Activated naive CD8-positive, alpha-beta T cell treated with anti-CD3 and anti-CD28 coated beads, Interleukin-2, amount 10 ng/mL, durations not matched to agents 7 days and 5 days (primary cell): Measurements from ENCODE around the gene CD86. TPM values are rescaled to one million over a fixed set of nuclear protein-coding genes. Genes with fewer than 3 reads are reported as not detected.

Source experiments
- ATAC-seq: fragments of 150-1000 bp; cut with Tn5 transposase; one replicate; pipeline ENCODE4 v1.10.0; 2021; ENCODE audit warnings: low read depth, moderate library complexity
- POLR2A ChIA-PET: fragments of 350-600 bp; sonication (Branson Sonifier 250); formaldehyde crosslinking; loops from one replicate; lab custom pipeline; 2021; ENCODE audit warnings: antibody characterized with exemption; lab: Charles Lee
- DNase-seq: peaks from one replicate; pipeline ENCODE4 v3.0.0; 2021
- H3K27ac Mint-ChIP-seq: one replicate; pipeline ENCODE4 v1.8.0; 2022; ENCODE audit warnings: mild to moderate bottlenecking, mixed read lengths
- H3K27me3 Mint-ChIP-seq: one replicate; pipeline ENCODE4 v1.8.0; 2022; ENCODE audit warnings: mild to moderate bottlenecking, moderate library complexity, mixed read lengths
- H3K36me3 Mint-ChIP-seq: one replicate; pipeline ENCODE4 v1.8.0; 2021; ENCODE audit warnings: mild to moderate bottlenecking, mixed read lengths
- H3K4me1 Mint-ChIP-seq: one replicate; pipeline ENCODE4 v1.8.0; 2021; ENCODE audit warnings: mixed read lengths
- H3K4me3 Mint-ChIP-seq: one replicate; pipeline ENCODE4 v1.8.0; 2022; ENCODE audit warnings: mild to moderate bottlenecking, moderate library complexity, mixed read lengths
- H3K9me3 Mint-ChIP-seq: one replicate; pipeline ENCODE4 v1.8.0; 2021; ENCODE audit warnings: mixed read lengths
- total RNA-seq, 2 experiments: library from RNA; stranded (reverse); gene quantifications; one replicate each; pipeline ENCODE4 v1.2.3, GENCODE V29; 2021

Gene CD86
- total RNA-seq, 2 experiments from 2014 or later: 0.42 to 1.0 TPM

- H3K36me3 Mint-ChIP-seq: no peaks in the 10 kb centered on the region
- POLR2A ChIA-PET: no interaction called here
- H3K4me1 Mint-ChIP-seq: peaks cover 13% of the 10 kb centered on the region
- ATAC-seq: no peak
- H3K27ac Mint-ChIP-seq: no peak overlapping the region
- peaks cover 7% of the 10 kb centered on the region for H3K27me3 Mint-ChIP-seq
- no peaks in the 10 kb centered on the region for H3K9me3 Mint-ChIP-seq
- no peak for DNase-seq
- H3K4me3 Mint-ChIP-seq: no peak overlapping the region
Measured at GRCh38 chr3:122088531-122088930, 33.4 kb downstream of the CD86 start.

DNA sequence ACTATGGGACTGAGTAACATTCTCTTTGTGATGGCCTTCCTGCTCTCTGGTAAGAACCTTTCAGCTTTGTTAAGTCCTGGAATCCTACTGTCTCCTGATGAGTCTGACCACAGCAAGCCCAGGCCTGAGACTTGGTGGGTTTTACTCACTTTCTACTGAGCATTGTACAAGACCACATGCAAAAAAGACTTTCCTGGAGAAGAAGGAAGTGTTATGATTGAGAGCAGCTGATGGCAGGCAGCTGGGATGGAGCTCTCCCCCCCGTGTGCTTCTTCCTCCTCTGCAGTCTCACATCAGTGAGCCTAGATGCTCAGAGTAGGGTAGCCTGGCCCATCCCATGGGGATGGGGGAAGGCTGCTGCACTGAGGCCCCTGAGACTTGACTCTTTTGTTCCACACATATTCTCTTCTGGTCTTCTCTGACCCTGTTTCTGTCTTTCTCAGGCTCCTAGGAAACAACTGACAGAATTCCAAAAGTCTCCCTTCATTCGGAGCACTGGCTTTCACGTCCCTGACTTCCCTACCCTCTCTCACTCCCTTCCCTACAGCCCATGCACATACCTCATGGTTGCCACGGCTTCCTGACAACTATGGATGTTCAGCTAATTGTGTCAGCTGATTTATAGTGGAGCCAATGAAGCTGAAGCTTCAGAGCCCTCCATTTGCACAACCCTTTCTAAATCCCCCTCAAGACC lies 36.6 kb downstream of the CD86 start:
- Mint-ChIP-seq H3K27ac (peak overlapping the region; percentile 71), H3K36me3 (no peaks in the 10 kb centered on the region), H3K4me1 (peaks cover 14% of the 10 kb centered on the region), H3K9me3 (no peaks in the 10 kb centered on the region), H3K4me3 (no peak overlapping the region), H3K27me3 (peaks cover 7% of the 10 kb centered on the region)
- DNase-seq: no peak
- POLR2A ChIA-PET: no interaction called here
- no peak for ATAC-seq

GRCh38 chr3:122092460-122093165 lies 37.5 kb downstream of the CD86 start:
- ATAC-seq (peak; percentile 86), DNase-seq (peak; percentile 40)
- peak overlapping the region; percentile 25 for H3K4me3 Mint-ChIP-seq
- H3K9me3 Mint-ChIP-seq: no peaks in the 10 kb centered on the region
- H3K27me3 Mint-ChIP-seq: peaks cover 4% of the 10 kb centered on the region
- H3K36me3 Mint-ChIP-seq: no peaks in the 10 kb centered on the region
- H3K27ac Mint-ChIP-seq: peak overlapping the region; percentile 71
- POLR2A ChIA-PET: no interaction called here
- H3K4me1 Mint-ChIP-seq: peaks cover 14% of the 10 kb centered on the region

DNA sequence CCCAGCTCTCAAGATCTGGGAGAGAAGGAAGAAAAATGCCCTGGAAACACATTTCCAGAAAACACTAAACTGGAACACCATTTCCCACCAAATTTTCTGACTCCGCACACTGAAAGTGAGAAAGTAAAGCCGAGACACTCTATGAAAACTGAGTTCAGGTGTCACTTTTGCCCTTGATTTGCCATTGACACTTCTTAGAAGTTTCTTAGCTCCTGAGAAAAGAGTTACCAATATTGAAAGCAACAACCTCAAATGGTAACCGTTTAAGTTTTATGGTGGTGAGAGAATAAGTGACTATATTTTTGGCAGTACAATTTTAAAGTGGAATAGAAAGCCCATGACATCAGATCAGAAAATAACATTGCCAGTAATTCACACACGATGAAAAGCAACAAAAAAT lies 39.0 kb downstream of the CD86 start:
- POLR2A ChIA-PET: no interaction called here
- H3K4me3 Mint-ChIP-seq: no peak overlapping the region
- peaks cover 14% of the 10 kb centered on the region for H3K4me1 Mint-ChIP-seq
- DNase-seq (no peak), ATAC-seq (no peak)
- H3K9me3 Mint-ChIP-seq: no peaks in the 10 kb centered on the region
- no peak overlapping the region for H3K27ac Mint-ChIP-seq
- H3K36me3 Mint-ChIP-seq: no peaks in the 10 kb centered on the region
- no peaks in the 10 kb centered on the region for H3K27me3 Mint-ChIP-seq

DNA sequence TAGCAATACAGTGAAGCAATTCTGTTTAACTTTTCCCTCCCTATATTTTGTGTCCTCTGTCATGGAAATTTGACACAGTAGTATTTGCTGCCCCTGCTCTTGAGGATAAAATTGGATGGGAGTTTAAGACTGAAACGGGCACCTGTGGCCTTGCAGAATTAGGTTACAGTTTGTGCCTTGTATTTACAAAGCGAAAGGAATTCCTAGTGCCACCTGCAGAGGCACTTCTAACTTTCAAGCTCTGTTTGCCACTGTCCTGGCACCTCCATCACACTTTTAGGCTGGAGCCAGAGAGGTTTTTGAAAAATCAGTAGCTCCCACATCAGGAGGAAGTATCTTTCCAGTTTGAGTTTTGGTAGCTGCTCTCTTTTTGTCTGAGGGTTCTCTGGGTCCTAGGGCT lies 39.5 kb downstream of the CD86 start:
- Mint-ChIP-seq H3K27me3 (no peaks in the 10 kb centered on the region), H3K4me3 (no peak overlapping the region), H3K4me1 (peaks cover 14% of the 10 kb centered on the region), H3K36me3 (no peaks in the 10 kb centered on the region), H3K27ac (no peak overlapping the region), H3K9me3 (no peaks in the 10 kb centered on the region)
- no peak for DNase-seq
- no peak for ATAC-seq
- POLR2A ChIA-PET: no interaction called here

DNA sequence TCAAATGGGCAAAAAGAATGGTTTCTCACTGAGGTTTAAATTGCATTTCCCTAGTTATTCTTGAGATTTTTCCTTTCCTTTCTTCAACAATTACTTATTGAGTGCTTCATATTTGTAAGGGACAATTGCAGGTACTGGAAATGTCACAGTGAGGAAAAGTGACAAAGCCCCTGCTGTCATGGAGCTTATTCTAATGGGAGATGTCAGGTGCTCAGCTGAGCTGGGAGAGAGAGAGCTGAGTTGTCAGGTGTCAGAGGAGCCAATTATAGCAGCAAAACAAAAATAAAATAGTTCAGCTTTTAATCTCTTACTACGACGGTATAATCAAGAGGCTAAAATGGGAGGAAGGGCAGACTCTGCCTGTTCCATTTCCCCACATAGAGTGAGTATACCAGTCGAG lies 42.0 kb downstream of the CD86 start:
- Mint-ChIP-seq H3K4me3 (no peak overlapping the region), H3K4me1 (peaks cover 18% of the 10 kb centered on the region), H3K27me3 (no peaks in the 10 kb centered on the region), H3K9me3 (no peaks in the 10 kb centered on the region), H3K27ac (no peak overlapping the region), H3K36me3 (no peaks in the 10 kb centered on the region)
- ATAC-seq: no peak
- POLR2A ChIA-PET: no interaction called here
- DNase-seq: no peak

- no peak overlapping the region for H3K27ac Mint-ChIP-seq
- DNase-seq (no peak), ATAC-seq (no peak)
- no peaks in the 10 kb centered on the region for H3K27me3 Mint-ChIP-seq
- H3K9me3 Mint-ChIP-seq: no peaks in the 10 kb centered on the region
- H3K4me1 Mint-ChIP-seq: peaks cover 16% of the 10 kb centered on the region
- no peak overlapping the region for H3K4me3 Mint-ChIP-seq
- POLR2A ChIA-PET: no interaction called here
- no peaks in the 10 kb centered on the region for H3K36me3 Mint-ChIP-seq
Measured at GRCh38 chr3:122098611-122099010, 43.4 kb downstream of the CD86 start.

GRCh38 chr3:122099255-122099654 lies 44.1 kb downstream of the CD86 start:
- Mint-ChIP-seq H3K27ac (no peak overlapping the region), H3K27me3 (no peaks in the 10 kb centered on the region), H3K9me3 (no peaks in the 10 kb centered on the region), H3K4me3 (no peak overlapping the region), H3K36me3 (no peaks in the 10 kb centered on the region), H3K4me1 (peaks cover 14% of the 10 kb centered on the region)
- DNase-seq: no peak
- ATAC-seq: no peak
- POLR2A ChIA-PET: no interaction called here

DNA sequence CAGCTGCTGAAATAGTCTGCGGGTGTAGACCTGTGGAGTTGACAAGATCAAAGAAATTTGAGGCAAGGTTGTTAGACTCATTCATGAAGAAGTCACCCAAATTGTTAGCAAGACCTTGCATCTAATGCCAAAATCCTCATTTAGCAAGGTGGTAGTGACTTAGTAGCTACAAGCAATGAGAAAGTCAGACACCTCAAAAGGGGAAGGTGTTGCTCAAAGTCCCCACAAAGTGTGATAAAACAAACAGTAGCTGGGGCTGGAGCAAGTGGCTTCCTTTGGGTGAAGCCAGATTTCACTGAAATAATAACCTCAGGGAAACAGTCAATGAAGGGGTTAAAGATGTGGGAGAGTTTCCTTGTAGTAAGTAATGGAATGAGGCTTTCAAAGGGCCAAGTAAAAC lies 44.9 kb downstream of the CD86 start:
- Mint-ChIP-seq H3K9me3 (no peaks in the 10 kb centered on the region), H3K27ac (no peak overlapping the region), H3K4me1 (peaks cover 14% of the 10 kb centered on the region), H3K36me3 (no peaks in the 10 kb centered on the region), H3K27me3 (no peaks in the 10 kb centered on the region), H3K4me3 (no peak overlapping the region)
- POLR2A ChIA-PET: no interaction called here
- DNase-seq: no peak
- ATAC-seq: no peak

- H3K27ac Mint-ChIP-seq: peak overlapping the region; percentile 21
- ATAC-seq (peak; percentile 51), DNase-seq (no peak)
- H3K9me3 Mint-ChIP-seq: no peaks in the 10 kb centered on the region
- POLR2A ChIA-PET: no interaction called here
- peak overlapping the region; percentile 64 for H3K4me3 Mint-ChIP-seq
- no peaks in the 10 kb centered on the region for H3K27me3 Mint-ChIP-seq
- peaks cover 14% of the 10 kb centered on the region for H3K4me1 Mint-ChIP-seq
- H3K36me3 Mint-ChIP-seq: no peaks in the 10 kb centered on the region
Measured at GRCh38 chr3:122100591-122101463, 45.7 kb downstream of the CD86 start.

- POLR2A ChIA-PET: no interaction called here
- Mint-ChIP-seq H3K27ac (peak overlapping the region; percentile 59), H3K27me3 (no peaks in the 10 kb centered on the region), H3K36me3 (no peaks in the 10 kb centered on the region), H3K4me1 (peaks cover 14% of the 10 kb centered on the region), H3K4me3 (no peak overlapping the region), H3K9me3 (no peaks in the 10 kb centered on the region)
- ATAC-seq (peak; percentile 66), DNase-seq (no peak)
Measured at GRCh38 chr3:122101646-122102045, 46.5 kb downstream of the CD86 start.

GRCh38 chr3:122102191-122102935 lies 47.2 kb downstream of the CD86 start:
- Mint-ChIP-seq H3K4me3 (peak overlapping the region; percentile 7), H3K27ac (peak overlapping the region; percentile 59), H3K9me3 (no peaks in the 10 kb centered on the region), H3K4me1 (peaks cover 14% of the 10 kb centered on the region), H3K36me3 (no peaks in the 10 kb centered on the region), H3K27me3 (no peaks in the 10 kb centered on the region)
- no peak for DNase-seq
- POLR2A ChIA-PET: no interaction called here
- ATAC-seq: peak; percentile 7
